A673 (cell line): ENCODE results near the gene MRNIP.

ENCODE experiments used
- EZH2 ChIP-seq: fragments of 200-600 bp; sonication (generic); IDR thresholded peaks from 2 replicates; pipeline ENCODE4 v1.6.1; 2017; ENCODE audit warnings: borderline replicate concordance, low read depth, mild to moderate bottlenecking, mixed read lengths, antibody characterized with exemption, low read length; ENCODE audit not compliant: poor library complexity, severe bottlenecking
- TF ChIP-seq, protein P1 (sequence below): fragments of 300-800, 200-600 bp; sonication (generic); conservative IDR thresholded peaks from 2 replicates; pipeline ENCODE4 v1.5.1; 2017; ENCODE audit warnings: low read depth, mild to moderate bottlenecking, antibody characterized with exemption, low read length, moderate library complexity, mixed read lengths

DNA sequence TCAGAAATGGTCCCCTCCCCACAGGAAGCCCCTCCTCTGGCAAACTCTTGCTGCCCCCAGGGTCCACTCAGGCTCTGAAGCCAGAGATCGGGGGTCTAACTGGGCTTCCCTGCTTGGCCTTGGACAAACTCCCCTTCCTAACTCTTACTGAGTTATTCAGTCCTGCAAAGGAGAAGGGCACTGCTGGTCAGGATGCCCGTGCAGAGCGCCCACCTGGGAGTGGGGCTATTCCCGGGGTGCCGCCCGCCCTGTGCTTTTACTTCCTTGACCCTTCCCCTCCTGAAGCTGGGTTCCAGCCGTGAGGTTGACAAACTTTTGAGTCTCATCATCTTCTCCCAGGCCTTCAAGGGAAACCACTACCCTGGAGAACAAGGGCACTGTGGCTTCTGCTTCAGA, 44.1 kb upstream of the MRNIP start:
- TF ChIP-seq, protein P1, sequence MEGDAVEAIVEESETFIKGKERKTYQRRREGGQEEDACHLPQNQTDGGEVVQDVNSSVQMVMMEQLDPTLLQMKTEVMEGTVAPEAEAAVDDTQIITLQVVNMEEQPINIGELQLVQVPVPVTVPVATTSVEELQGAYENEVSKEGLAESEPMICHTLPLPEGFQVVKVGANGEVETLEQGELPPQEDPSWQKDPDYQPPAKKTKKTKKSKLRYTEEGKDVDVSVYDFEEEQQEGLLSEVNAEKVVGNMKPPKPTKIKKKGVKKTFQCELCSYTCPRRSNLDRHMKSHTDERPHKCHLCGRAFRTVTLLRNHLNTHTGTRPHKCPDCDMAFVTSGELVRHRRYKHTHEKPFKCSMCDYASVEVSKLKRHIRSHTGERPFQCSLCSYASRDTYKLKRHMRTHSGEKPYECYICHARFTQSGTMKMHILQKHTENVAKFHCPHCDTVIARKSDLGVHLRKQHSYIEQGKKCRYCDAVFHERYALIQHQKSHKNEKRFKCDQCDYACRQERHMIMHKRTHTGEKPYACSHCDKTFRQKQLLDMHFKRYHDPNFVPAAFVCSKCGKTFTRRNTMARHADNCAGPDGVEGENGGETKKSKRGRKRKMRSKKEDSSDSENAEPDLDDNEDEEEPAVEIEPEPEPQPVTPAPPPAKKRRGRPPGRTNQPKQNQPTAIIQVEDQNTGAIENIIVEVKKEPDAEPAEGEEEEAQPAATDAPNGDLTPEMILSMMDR, result no peak
- no peak for TF ChIP-seq EZH2
